GM19239 (cell line): ENCODE results near the gene MACROD1.

Experiments used
- DNase-seq: peaks from one replicate; pipeline ENCODE4 v3.0.0; 2011; ENCODE audit warnings: low spot score; ENCODE audit not compliant: insufficient read length
- FAIRE-seq: peaks from 2 replicates; lab custom pipeline; 2011; peaks lifted over from hg19 to GRCh38; lab: Jason Lieb, UNC

Gene MACROD1

GRCh38 chr11:64134963-64135362 lies 30.9 kb downstream of the MACROD1 start:
- FAIRE-seq = no peak

GRCh38 chr11:64132982-64133705 lies 32.8 kb downstream of the MACROD1 start:
- FAIRE-seq = no peak
- no peak for DNase-seq

More at GRCh38 chr11:64134963-64135362, 30.9 kb downstream of the MACROD1 start:
- no peak for DNase-seq

GRCh38 chr11:64132191-64132771 lies 33.6 kb downstream of the MACROD1 start:
- DNase-seq (no peak), FAIRE-seq (no peak)

- no peak for DNase-seq
These were observed 34.2 kb downstream of the MACROD1 start for GRCh38 chr11:64131683-64132190.

GRCh38 chr11:64130618-64131017 lies 35.3 kb downstream of the MACROD1 start:
- DNase-seq (no peak), FAIRE-seq (no peak)

More at GRCh38 chr11:64131683-64132190, 34.2 kb downstream of the MACROD1 start:
- FAIRE-seq = no peak

GRCh38 chr11:64129403-64129802 lies 36.5 kb downstream of the MACROD1 start:
- no peak for FAIRE-seq
- no peak for DNase-seq

GRCh38 chr11:64128255-64129006 lies 37.5 kb downstream of the MACROD1 start:
- DNase-seq = no peak
- no peak for FAIRE-seq

- FAIRE-seq = no peak
- DNase-seq = no peak
These were observed 38.4 kb downstream of the MACROD1 start for GRCh38 chr11:64127267-64128072.

GRCh38 chr11:64126796-64127195 lies 39.1 kb downstream of the MACROD1 start:
- no peak for FAIRE-seq
- DNase-seq = no peak

- FAIRE-seq = no peak
- DNase-seq = no peak
These were observed 39.5 kb downstream of the MACROD1 start for GRCh38 chr11:64126371-64126770.

GRCh38 chr11:64125676-64126075 lies 40.2 kb downstream of the MACROD1 start:
- DNase-seq (no peak), FAIRE-seq (no peak)

- no peak for FAIRE-seq
- DNase-seq = no peak
These were observed 41.8 kb downstream of the MACROD1 start for GRCh38 chr11:64124147-64124546.

GRCh38 chr11:64123679-64124078 lies 42.2 kb downstream of the MACROD1 start:
- no peak for FAIRE-seq
- no peak for DNase-seq

- no peak for FAIRE-seq
- no peak for DNase-seq
These were observed 43.2 kb downstream of the MACROD1 start for GRCh38 chr11:64122411-64123410.

- FAIRE-seq (no peak), DNase-seq (no peak)
These were observed 44.1 kb downstream of the MACROD1 start for GRCh38 chr11:64121663-64122410.

GRCh38 chr11:64120951-64121569 lies 44.9 kb downstream of the MACROD1 start:
- DNase-seq (no peak), FAIRE-seq (no peak)

GRCh38 chr11:64119700-64120099 lies 46.2 kb downstream of the MACROD1 start:
- FAIRE-seq (no peak), DNase-seq (no peak)
